SU-DHL-6 (cell line): ENCODE data around the gene WDR59.
"Not testable (repeated sequence)": the region's sequence is repeated elsewhere in the genome, so short reads cannot be mapped to it uniquely, and the experiment has no call there.

Source experiments
- H2AFZ ChIP-seq: fragments of 200-600 bp; sonication (generic); 2 replicates; pipeline ENCODE4 v1.6.1; 2014; ENCODE audit warnings: low read depth, mild to moderate bottlenecking, moderate library complexity, mixed read lengths, antibody characterized with exemption, low read length; ENCODE audit not compliant: severe bottlenecking
- H3F3A ChIP-seq: fragments of 200-600 bp; shearing (Covaris generic); 2 replicates; pipeline ENCODE4 v1.6.0; 2016; ENCODE audit warnings: antibody characterized with exemption, mild to moderate bottlenecking; ENCODE audit not compliant: insufficient read depth
- H3K27ac ChIP-seq: fragments of 200-600 bp; sonication (generic); 2 replicates; pipeline ENCODE4 v1.5.1; 2016; ENCODE audit warnings: low read depth, mild to moderate bottlenecking, low read length, moderate library complexity, mixed read lengths
- H3K27me3 ChIP-seq: fragments of 200-600 bp; sonication (generic), shearing (Covaris generic); 2 replicates; pipeline ENCODE4 v1.6.0; 2014; ENCODE audit warnings: mild to moderate bottlenecking, low read length
- H3K36me3 ChIP-seq: fragments of 200-600 bp; sonication (generic); 2 replicates; pipeline ENCODE4 v1.6.1; 2014; ENCODE audit warnings: mild to moderate bottlenecking, low read length, mixed read lengths
- H3K4me2 ChIP-seq: fragments of 300-600, 200-600 bp; shearing (Covaris generic), sonication (generic); 2 replicates; pipeline ENCODE4 v1.6.0; 2014; ENCODE audit warnings: low read length, low read depth, mild to moderate bottlenecking; ENCODE audit not compliant: poor library complexity, severe bottlenecking
- H3K4me3 ChIP-seq: fragments of 200-600 bp; sonication (generic); 2 replicates; pipeline ENCODE4 v1.5.1; 2014; ENCODE audit warnings: antibody characterized with exemption, low read length, mild to moderate bottlenecking, mixed read lengths; ENCODE audit not compliant: insufficient read depth, poor library complexity, severe bottlenecking
- H3K79me2 ChIP-seq: fragments of 200-600 bp; sonication (generic); 2 replicates; pipeline ENCODE4 v1.6.1; 2014; ENCODE audit warnings: mild to moderate bottlenecking, low read length, moderate library complexity; ENCODE audit not compliant: insufficient read depth
- H3K9ac ChIP-seq: fragments of 200-600 bp; sonication (generic); 2 replicates; pipeline ENCODE4 v1.7.0; 2014; ENCODE audit warnings: mild to moderate bottlenecking, low read length
- H3K9me2 ChIP-seq: fragments of 200-600 bp; sonication (generic); replicated peaks from 2 replicates; pipeline ENCODE4 v1.6.1; 2014; ENCODE audit warnings: low read length; ENCODE audit not compliant: insufficient read depth
- H3K9me3 ChIP-seq: fragments of 200-600 bp; sonication (generic); 2 replicates; pipeline ENCODE4 v1.6.1; 2014; ENCODE audit warnings: low read length, mixed read lengths; ENCODE audit not compliant: insufficient read depth
- H4K20me1 ChIP-seq: fragments of 200-600 bp; sonication (generic); 2 replicates; pipeline ENCODE4 v1.6.1; 2014; ENCODE audit warnings: low read depth, mild to moderate bottlenecking, antibody characterized with exemption, low read length, moderate library complexity, mixed read lengths
- CTCF ChIP-seq: fragments of 200-600 bp; sonication (generic); IDR thresholded peaks from one replicate; pipeline ENCODE4 v1.5.1; 2017; ENCODE audit warnings: antibody characterized with exemption, mild to moderate bottlenecking, low read length, moderate library complexity; ENCODE audit not compliant: insufficient read depth, poor library complexity, severe bottlenecking
- EZH2phosphoT487 ChIP-seq: fragments of 200-600 bp; sonication (generic), shearing (Covaris generic); conservative IDR thresholded peaks from 2 replicates; pipeline ENCODE4 v1.6.1; 2018; ENCODE audit warnings: mild to moderate bottlenecking, antibody characterized with exemption, low read length, moderate library complexity, mixed read lengths

The WDR59 gene

GRCh38 chr16:75019586-75019985, 34.7 kb upstream of the WDR59 start:
- H3K9ac ChIP-seq: no peak overlapping the region
- H3K9me3 ChIP-seq: peaks cover 12% of the 10 kb centered on the region; the same call in 1 of the 2 replicates
- H3K79me2 ChIP-seq: peaks cover 10% of the 10 kb centered on the region
- H2AFZ ChIP-seq: no peak overlapping the region
- peaks cover 7% of the 10 kb centered on the region; the same call in 1 of the 2 replicates for H3K36me3 ChIP-seq
- H3K9me2 ChIP-seq: no peaks in the 10 kb centered on the region
- H3K4me3 ChIP-seq: no peak overlapping the region
- H3F3A ChIP-seq: no peaks in the 10 kb centered on the region
- no peak overlapping the region for H3K4me2 ChIP-seq
- no peaks in the 10 kb centered on the region for H3K27me3 ChIP-seq
- H3K27ac ChIP-seq: no peak overlapping the region
- no peak for TF ChIP-seq CTCF
- TF ChIP-seq EZH2phosphoT487: no peak
- no peaks in the 10 kb centered on the region for H4K20me1 ChIP-seq

GRCh38 chr16:75019007-75019406, 34.1 kb upstream of the WDR59 start:
- Histone ChIP-seq H3K9me3 (peaks cover 12% of the 10 kb centered on the region; the same call in 1 of the 2 replicates), H3K4me3 (no peak overlapping the region), H3F3A (no peaks in the 10 kb centered on the region), H3K79me2 (peaks cover 10% of the 10 kb centered on the region), H3K36me3 (peaks cover 7% of the 10 kb centered on the region; the same call in 1 of the 2 replicates), H3K4me2 (no peak overlapping the region), H4K20me1 (no peaks in the 10 kb centered on the region), H3K9ac (no peak overlapping the region), H3K27ac (no peak overlapping the region), H3K9me2 (no peaks in the 10 kb centered on the region), H2AFZ (no peak overlapping the region), H3K27me3 (no peaks in the 10 kb centered on the region)
- TF ChIP-seq CTCF (no peak), EZH2phosphoT487 (no peak)

- no peak overlapping the region for H2AFZ ChIP-seq
- H3K27me3 ChIP-seq: no peaks in the 10 kb centered on the region
- H3K4me3 ChIP-seq: no peak overlapping the region
- H3F3A ChIP-seq: no peaks in the 10 kb centered on the region
- H3K9me2 ChIP-seq: no peaks in the 10 kb centered on the region
- no peak overlapping the region for H3K9ac ChIP-seq
- no peak overlapping the region for H3K27ac ChIP-seq
- H3K36me3 ChIP-seq: peaks cover 7% of the 10 kb centered on the region; the same call in 1 of the 2 replicates
- peaks cover 12% of the 10 kb centered on the region; the same call in 1 of the 2 replicates for H3K9me3 ChIP-seq
- TF ChIP-seq EZH2phosphoT487: no peak
- H3K79me2 ChIP-seq: peaks cover 10% of the 10 kb centered on the region
- H4K20me1 ChIP-seq: no peaks in the 10 kb centered on the region
- no peak overlapping the region for H3K4me2 ChIP-seq
Measured at GRCh38 chr16:75017670-75018525, 33.0 kb upstream of the WDR59 start.

GRCh38 chr16:75016451-75017081, 31.6 kb upstream of the WDR59 start:
- not testable (repeated sequence) for H3K4me2 ChIP-seq, H3F3A ChIP-seq, H3K9me3 ChIP-seq, H3K36me3 ChIP-seq, H3K9me2 ChIP-seq, H3K27me3 ChIP-seq, H3K4me3 ChIP-seq, H3K27ac ChIP-seq, H3K9ac ChIP-seq, H2AFZ ChIP-seq, H4K20me1 ChIP-seq
- peaks cover 10% of the 10 kb centered on the region for H3K79me2 ChIP-seq
